ENCODE results near the gene FCHO1.
A peak's percentile ranks its signal among the peaks of the same experiment; 100 is the strongest.

FCHO1 gene

DNA sequence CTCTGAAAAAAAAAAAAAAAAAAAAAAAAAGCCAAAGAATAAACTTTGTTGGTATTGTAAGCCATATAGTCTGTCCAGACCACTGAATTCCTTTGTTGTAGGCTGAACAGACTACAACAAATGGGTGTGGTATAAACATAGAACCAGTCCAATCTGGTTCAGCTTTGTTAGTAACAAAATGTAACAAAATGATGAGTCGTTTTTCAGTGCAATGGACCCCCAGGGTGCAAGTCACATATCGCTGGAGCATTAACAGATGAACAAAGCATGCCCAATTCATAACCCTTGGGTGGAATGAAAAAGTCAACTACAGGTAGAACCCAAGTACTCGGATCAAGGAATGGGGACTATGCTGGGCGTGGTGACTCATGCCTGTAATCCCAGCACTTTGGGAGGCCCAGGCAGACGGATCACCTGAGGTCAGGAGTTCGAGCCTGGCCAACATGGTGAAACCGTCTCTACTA, 13.6 kb upstream of the FCHO1 start:
- no peak for DNase-seq

DNA sequence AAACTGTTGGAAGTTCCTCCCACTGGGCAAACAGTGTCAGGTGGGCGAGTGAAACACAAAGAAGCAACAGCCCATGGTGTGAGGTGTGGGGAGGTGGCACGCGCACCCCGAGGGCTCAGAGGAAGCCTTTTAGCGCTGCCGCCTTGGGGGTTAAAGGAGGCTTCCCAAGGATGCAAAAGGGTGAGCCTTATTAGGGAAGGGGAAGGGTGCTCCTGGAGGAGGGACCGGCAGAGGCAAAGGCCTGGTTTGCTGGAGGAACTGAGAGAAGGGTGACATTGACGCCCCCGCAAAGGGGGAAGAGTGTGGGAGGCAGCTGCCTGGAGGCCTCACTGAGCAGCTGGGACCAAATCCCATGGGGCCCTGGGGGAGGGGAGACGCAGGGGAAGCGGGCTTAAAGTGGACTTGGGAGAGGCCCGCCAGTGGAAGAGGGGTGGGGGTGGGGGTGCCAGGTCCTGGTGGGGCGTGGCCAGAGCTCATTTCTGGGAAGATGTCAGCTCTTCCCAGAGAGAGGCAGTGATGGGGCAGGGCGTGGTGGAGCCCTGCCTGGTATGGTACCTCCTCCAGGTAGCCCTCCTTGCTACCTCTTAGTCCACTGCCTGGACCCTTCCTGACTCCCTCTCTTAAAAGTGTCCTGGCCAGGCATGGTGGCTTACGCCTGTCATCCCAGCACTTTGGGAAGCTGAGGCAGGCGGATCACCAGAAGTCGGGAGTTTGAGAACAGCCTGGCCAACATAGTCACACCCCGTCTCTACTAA, 12.0 kb upstream of the FCHO1 start:
- DNase-seq: no peak

DNA sequence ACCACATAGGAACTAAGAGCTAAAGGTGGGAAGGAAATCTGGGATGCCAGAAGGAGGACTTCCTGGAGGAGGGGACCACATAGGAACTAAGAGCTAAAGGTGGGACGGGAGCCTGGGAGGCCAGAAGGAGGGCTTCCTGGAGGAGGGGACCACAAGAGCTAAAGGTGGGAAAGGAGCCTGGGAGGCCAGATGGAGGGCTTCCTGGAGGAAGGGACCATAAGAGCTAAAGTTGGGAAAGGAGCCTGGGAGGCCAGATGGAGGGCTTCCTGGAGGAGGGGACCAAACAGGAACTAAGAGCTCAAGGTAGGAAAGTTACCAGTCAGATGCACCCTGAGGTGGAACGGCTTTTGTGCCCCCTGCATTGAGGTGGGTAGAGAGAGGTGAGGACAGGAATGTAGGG, 9.8 kb upstream of the FCHO1 start:
- no peak for DNase-seq

DNA sequence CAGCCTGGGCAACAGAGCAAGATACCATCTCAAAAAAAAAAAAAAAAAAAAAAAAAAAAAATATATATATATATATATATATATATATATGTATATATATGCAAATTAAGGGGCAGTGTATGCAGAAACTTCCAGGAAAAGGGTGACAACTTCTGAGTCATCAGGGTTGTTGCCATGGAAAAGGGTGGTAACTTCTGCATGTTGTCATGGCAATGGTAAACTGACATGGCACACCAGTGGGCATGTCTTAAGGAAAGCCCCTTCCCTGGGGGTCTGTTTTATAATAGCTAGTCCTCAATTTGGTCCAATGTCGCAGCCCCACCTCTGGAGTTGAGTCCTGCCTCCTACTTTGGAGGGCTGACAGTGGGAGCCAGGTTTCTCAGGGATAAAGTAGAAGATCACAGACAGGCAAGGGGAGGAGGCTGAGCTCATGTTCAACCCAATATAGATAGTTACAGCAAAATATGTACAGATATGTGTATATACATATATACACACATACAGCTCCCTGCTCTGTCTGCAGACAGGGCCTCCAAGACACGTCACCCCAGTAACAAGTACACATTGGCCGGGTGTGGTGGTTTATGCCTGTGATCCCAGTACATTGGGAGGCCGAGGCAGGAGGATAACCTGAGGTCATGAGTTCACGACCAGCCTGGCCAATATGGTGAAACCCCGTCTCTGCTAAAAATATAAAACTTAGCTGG, 7.2 kb upstream of the FCHO1 start:
- no peak for DNase-seq

DNA sequence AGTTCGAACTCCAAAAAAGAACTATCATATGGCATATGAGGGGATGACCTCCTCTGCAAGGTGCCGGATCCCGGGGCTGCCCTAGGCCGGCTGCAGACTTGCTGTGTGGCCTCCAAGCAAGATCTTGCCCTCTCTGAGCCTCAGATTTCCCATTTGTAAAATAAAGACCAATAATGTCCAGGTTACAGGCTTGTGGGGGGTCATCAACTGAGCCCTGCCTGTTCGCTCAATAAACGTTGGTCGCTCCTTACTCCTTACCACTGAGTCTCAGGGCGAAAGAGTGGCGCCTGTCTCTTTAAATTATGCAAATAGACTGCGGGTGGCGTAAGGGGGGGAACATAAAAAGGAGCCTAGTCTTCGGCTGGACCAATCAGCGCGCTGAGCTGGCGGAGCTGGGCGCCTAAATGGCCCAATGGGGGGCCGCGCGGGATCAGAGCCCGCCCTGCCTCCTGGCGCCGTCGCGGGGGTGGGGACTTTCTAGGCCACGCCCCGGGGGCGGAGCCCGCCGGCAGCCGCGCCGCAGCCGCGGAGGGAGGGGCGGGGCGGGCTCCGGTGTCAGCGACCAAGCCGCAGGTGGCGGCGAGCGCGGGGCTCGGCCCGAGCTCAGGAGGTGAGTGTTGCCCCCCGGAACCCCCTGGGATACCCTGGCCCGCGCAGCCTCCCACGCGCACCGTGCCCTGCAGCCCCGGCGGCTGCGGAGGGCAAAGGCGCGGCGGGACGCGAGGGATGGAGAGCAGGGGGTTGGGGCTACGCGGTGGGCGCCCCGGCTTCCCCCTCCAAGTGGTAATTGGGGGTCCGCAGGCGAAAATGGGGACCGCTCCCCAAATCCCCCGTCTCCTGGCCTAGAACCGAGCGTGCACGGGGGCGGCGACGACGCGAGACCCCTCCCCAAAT, 3.8 kb upstream of the FCHO1 start:
- peak; percentile 93 for DNase-seq

DNA sequence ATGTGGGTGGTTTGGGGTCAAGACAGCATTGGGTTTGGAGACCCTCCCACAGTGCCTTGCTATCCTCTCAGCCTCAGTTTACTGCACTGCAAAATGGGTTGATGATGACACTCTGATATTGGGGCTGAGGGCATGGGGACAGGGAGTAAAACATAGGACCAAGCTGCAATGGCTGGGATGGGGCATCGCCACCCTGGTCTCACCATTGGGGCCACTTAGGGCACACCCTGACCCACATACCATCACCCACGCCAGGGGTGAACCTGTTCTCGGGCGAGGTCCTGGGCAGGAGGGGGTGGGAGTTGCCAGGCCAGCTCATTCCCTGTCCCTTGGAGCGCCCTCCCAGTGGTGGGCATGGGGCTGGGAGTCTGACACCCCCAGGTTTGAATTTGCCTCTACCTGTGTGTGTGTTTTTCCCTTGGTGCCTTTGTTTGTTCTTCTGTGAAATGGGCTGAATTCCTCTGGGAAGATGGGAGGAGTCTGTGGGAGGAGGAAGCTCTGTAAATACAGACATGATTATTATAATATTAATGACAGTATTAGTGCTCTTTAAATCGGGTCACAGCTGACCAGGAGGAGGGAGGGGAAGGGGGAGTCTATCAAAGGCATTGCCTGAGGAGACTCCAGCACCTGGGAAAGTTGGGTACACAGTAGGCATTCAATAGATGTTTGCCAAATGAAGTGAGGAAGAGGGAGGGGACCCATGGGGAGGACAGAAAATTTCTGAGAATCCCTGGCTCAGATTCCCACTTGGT, 2.2 kb upstream of the FCHO1 start:
- no peak for DNase-seq

DNA sequence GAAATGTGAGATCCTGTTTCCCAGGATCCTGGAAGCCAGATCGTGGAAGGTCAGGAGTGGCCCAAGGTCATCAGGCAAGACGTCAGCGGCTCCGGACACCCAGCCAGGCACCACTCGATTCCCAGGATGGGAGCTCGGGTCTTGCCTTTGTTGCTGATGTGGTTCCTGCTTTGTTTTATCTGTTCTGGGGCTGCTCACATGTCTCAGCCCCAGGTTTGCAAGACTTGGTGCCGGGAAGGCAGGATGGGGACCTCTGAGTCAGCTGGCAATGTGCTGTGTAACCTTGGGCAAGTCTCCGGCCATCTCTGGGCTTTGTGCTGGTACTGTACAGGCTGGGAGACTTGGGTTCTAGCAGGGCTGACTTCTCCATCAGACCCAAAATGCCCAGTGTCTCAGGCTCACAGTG, 1.4 kb upstream of the FCHO1 start:
- DNase-seq: peak in 1 of 2 donors; percentile 51

DNA sequence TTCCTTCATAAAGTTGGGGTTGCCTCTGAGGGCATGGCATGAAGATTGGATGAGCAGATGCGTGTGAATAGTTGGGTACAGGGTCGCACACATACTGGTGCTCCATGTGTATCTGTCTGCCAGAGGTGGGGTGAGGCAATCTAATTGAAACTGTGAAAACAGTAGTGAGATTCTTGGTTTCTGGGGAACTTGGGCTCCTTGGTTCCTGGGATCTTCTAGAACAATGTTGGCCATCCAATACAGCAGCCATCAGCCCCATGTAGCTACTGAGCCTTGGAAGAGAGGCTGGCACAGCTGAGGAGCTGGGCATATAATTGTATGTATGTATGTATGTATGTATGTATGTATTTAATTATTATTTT, 616 bp downstream of the FCHO1 start:
- DNase-seq: no peak

DNA sequence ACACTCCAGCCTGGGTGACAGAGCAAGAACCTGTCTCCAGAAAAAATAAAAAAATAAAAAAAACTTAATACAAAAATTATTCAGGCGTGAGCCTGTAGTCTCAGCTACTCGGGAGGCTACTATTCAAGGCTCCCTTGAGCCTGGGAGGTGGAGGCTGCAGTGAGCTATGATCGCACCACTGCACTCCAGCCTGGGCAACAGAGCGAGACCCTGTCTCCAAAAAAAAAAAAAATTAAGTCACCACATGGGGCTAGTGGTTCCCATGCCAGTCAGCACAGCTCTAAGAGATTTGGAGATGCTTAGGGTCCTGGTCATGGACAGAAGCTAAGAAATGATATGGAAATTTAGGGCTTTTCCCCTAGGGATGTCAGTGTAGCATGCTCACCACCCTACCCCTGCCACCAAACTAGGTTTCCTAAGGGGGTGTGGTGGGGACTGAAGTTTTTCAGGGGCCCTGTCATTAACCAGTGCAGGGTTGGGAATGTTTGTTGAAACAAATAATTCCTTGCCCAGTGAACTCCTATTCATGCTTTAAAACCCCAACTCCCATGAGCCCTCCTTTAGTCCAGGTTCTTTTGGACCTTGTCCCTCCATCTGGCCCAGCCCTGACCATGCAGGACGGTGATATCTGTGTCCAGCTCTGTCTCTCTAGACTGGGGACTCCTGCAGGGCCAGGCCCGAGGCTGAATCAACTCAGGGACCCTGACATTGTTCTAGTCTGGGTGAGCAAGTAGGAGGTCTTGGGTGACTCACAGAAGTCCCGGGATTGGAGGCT, 1.8 kb downstream of the FCHO1 start:
- DNase-seq: no peak

DNA sequence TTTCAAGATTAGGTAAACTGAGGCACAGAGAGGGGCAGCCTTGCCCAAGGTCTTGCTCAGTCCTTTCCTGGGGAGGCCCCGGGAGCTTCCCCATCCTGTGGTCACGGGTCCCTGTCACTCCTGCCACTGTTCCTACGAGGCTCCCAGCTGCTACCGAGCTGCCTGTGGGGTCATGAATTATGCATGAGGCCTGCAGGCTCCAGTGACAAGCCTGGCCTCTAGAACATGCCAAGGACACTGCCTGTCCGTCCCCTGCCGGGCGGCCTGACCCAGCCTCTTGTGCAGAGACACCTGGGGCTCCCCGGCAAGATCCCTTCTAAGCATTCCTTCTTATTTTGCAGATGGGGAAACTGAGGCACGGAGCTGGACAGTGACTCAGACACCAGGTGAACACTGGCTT, 2.7 kb downstream of the FCHO1 start:
- no peak for DNase-seq

DNA sequence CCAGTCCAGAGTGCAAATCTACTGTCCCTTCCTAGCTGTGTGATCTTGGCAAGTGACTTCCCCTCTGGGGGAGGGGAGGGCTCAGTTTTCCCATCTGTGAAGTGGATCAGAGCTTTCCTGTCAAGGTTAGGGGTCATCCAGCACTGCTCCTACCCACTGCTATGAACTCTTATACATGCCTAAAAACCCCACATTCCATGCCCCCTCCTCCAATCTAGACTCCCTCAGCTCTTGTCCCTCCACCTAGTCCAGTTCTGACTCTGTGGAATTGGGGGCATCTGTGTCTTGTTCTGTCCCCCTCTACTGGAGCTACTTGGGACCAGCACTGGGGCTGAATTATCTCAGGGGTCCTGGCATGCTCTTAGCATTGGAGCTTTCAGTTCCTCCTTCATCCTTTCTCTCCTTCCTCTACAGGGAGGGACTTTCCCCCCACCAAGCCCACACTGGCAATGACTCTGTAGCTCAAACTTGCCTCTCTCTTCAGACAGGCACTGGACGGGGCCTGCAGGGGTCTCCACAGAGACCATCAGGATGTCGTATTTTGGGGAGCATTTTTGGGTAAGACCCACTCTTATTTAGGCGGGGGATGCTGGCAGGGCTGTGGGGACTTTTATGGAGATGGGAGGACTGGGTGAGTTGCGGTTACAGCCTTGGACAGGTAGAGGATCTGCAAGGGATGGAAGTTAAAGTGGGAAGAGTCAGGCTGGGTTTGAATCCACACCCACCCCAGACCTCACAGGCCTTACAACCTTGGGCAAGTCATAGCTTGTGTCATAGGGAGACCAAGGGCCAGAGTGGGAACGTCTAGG, 3.6 kb downstream of the FCHO1 start:
- no peak for DNase-seq

DNA sequence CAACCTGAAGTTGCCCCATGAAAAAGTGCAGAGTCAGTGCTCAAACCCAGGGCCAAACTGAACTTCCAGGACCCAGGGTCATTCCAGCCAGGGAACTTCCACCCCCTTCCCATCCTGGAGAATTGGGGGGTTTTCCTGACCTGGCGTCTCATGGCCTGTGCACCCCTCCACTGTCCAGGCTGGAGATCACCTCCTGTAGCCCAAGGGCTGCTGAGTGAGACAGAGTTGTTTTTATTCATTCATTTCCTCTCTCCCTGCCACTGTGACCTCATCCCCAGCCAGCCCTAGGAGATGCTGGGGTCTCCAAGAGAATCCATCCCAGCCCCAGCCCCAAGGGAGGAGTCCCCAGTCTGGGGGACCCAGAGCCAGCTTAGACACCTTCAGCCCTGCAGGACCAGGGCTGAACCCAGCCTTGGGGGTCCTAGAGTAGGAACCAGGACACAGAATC, 4.2 kb downstream of the FCHO1 start:
- no peak for DNase-seq

DNA sequence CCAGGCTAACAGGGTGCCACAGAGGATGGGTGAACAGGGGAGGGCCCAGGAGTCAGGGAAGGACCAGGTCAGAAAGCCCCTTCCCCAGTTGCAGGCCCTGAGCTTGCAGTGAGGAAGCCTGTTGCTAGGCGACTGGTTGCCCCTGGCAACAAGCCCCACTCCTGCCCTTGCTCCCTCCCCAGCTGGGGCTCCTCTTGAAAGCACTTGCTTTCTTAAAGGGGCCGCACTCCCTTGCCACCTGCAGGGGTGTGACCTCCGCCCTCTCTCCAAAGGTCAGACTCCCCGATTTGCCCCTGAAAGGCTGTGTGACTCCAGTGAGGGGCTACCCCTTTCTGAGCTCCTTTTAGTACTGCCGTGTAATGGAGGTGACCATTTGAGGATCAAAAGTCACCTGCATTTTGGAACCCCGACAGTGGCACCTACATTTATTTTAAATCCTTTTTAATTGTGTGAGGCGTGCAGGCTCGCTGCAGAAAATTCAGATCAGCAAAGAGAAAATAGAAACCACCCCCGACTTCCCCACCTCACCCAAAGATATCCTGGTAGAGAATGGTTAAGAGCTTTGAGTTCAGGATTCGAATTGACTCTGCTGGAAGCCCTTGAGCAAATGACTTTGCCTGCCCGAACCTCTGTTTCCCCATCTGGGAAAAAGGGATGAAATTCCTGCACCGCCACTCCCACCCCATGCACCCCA, 4.8 kb downstream of the FCHO1 start:
- DNase-seq: peak; percentile 36 to 42

DNA sequence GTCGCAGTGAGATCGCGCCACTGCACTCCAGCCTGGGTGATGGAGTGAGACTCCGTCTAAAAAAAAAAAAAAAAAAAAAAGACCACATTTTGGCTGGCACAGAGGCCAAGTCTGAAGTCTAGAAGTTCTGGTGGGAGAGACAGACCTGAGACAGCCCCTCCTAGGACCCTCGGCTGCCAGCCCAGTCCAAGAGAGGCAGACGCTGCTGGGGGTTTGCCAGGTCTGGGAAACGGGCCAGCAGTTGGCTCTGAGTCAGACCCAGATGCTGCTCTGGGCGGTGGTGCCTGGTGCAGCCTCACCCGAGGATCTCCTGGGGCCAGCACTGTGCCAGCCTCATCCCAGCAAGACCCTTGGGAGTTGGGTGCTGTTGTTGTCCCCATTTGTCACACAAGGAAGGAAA, 5.8 kb downstream of the FCHO1 start:
- DNase-seq: no peak

DNA sequence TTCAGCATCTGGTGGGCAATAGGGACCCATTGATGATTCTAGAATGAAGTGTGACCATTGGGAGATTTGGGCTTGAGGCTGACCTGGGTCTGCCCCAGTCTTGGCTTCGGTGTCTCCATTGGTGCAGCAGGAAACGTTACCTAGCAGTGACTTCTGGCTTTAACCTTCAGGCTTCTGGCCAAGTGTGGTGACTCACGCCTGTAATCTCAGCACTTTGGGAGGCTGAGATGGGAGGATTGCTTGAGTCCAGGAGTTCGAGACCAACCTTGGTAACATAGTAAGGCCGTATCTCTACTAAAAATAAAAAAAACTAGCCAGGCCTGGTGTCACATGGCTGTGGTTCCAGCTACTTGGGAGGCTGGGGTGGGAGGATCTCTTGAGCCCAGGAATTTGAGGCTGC, 7.2 kb downstream of the FCHO1 start:
- DNase-seq: no peak

DNA sequence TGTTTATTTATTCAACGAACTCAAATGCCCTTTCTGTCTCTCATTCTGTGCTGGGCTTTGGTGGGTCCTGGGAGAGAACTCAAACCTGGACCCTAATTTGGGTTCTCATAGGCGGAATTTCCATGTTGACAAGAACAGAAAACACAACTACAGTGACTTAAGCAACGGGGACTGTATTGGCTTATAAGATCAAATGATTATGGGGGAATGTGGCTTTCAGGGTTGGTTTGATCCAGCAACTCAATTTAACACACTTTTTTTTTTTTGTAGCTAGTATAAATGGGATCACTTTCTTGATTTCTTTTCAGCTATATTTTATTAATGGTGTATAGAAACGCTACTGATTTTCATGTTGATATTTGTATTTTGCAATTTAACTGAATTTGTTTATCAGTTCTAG, 9.9 kb downstream of the FCHO1 start:
- DNase-seq: no peak

DNA sequence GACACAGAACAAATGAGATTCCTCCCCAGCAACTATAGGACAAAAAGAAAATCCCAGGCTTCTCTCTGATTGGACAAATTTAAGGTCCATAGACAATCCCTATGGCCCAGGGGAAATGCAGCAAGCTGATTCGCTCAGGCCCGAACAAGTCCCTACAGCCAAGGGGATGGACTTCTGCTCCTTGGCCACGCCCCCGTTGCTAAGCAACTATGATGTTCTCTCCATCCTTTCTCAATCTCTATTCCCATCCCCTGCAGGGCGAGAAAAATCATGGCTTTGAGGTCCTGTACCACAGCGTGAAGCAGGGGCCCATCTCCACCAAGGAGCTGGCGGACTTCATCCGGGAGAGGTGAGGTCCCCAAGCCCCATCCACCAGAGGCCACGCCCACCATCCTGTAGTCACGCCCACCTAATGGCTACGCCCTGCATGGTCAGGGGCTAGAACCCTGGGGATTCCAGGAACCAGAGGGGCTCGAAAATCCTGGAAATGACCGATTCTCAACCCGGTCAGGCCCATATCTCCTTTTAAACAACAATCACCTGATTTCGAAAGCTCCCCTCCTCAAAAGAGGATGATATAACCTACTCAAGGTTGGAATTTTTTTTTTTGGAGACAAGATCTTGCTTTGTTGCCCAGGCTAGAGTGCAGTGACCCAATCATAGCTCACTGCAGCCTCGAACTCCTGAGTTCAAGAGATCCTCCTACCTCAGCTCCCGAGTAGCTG, 11.4 kb downstream of the FCHO1 start:
- peak in 1 of 2 donors; percentile 38 for DNase-seq

DNA sequence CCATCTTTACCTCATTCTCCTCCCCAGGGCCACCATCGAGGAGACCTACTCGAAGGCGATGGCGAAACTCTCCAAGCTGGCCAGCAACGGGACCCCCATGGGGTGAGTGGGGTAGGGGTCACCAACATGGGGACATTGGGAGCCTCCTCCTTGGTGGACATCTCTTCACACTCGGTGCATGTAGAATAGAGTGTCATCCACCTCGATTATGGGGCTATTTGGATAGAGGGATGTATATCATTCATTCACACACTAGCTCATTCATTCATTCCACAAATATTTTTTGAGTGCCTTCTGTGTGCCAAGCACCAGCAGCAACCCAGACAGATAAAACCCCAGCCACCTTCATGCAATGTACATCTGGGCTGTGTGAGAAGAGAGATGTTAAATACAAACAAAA, 13.1 kb downstream of the FCHO1 start:
- DNase-seq: no peak

DNA sequence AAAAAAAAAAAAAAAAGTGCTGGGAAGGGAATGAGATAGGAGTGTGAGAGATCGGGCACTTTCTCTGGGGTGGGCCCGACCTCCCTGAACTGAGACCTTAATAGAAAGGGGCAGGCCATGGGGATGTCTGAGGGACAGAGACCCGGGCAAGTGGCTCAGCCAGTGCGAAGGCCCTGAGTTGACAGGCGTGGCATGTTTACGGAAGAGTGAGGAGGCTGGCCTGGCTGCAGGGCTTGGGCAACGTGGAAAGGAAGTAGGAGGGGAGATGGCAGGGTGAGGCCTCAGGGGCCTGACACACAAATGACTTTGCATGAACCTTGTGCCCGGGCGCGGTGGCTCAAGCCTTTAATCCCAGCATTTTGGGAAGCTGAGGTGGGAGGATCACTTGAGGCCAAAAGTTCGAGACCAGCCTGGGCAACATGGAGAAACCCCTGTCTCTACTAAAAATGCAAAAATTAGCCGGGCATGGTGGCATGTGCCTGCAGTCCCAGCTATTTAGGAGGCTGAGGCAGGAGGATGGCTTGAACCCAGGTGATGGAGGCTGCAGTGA, 13.9 kb downstream of the FCHO1 start:
- no peak for DNase-seq

Measured in stimulated activated CD4-positive, alpha-beta T cell treated with anti-CD3 and anti-CD28 coated beads, Interleukin-2, amount 100 ng/mL, for 24 hours (primary cell).